ENCODE results near the gene CSTPP1.

CSTPP1 gene

GRCh38 chr11:47161134-47161854 is 224.7 kb downstream of the CSTPP1 start:
- DNase-seq (ENCODE audit: low spot score), result peak; percentile 74

DNA sequence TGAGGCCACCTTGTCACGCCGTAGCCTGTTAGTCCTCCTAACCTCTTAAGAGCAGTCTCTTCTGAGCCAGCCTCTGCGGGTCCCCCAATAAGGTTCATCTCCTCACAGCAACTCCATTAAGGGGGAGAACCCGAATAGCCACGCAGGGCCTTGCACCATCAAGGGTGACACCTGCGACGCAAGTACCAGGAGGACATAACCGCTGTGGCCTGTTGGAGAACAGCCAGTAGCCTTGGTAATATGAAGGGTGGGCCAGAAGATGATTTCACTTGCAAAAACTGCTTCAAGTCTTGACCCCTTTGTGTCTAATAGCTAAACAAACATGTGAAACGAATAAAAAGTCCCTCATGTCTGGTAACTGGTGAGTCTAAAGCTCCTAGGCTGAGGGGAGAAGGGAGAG is 225.3 kb downstream of the CSTPP1 start:
- DNase-seq (ENCODE audit: low spot score), result no peak

GRCh38 chr11:47162426-47162825 is 225.9 kb downstream of the CSTPP1 start:
- no peak for DNase-seq (ENCODE audit: low spot score)

- DNase-seq (ENCODE audit: low spot score), result no peak
Observed at GRCh38 chr11:47163193-47163592, 226.6 kb downstream of the CSTPP1 start.

- no peak for DNase-seq (ENCODE audit: low spot score)
Observed at GRCh38 chr11:47163898-47164297, 227.3 kb downstream of the CSTPP1 start.

GRCh38 chr11:47164321-47164720 is 227.8 kb downstream of the CSTPP1 start:
- no peak for DNase-seq (ENCODE audit: low spot score)

DNA sequence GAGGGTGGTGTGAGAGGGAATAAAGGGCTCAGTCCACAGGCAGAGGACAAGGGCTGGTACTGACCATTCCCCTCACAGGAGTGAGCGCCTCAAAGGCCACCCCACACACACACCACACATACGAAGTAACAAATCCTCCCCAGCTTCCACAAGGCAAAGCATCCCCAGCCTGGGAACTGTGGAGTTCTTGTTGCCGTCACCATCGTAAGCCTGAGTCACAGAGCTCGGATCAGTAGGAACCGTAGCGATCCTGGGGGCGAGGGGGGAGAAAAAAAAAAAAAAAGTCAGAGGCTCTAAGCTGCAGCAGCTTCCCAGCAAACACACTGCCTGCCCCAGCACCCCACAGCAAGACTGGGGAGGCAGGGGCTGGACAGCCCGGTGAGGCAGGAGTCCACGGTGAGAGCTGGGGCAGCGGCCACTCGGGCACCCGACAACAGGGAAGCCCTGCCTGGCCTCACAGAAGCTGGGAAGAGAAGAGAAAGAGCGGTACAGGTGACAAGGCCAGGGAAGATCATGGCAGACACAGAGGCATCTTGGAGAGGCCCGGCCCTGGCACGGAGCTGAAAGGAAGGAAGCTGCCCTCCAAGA is 228.8 kb downstream of the CSTPP1 start:
- no peak for DNase-seq (ENCODE audit: low spot score)

DNA sequence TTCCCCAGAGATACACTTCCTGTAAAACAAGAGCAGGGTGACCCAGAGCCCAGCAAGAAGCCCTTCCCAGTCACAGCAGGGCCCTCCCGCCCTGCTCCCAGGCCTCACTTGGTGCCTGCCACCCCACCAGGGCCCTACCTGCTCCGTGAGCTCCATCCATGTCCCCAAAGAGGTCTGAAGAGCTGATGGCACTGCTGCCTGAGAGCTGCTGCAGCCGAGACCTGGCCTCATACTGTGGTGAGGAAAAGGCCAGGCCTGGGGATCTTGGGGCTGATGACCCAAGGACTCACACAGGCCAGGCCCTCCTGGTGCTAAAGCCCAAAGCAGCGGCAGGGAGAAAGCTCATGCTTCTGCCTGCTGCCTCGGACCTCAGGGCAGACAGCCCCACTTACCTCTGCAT is 229.8 kb downstream of the CSTPP1 start:
- DNase-seq (ENCODE audit: low spot score), result no peak

GRCh38 chr11:47171061-47171838 is 234.7 kb downstream of the CSTPP1 start:
- no peak for DNase-seq (ENCODE audit: low spot score)

DNA sequence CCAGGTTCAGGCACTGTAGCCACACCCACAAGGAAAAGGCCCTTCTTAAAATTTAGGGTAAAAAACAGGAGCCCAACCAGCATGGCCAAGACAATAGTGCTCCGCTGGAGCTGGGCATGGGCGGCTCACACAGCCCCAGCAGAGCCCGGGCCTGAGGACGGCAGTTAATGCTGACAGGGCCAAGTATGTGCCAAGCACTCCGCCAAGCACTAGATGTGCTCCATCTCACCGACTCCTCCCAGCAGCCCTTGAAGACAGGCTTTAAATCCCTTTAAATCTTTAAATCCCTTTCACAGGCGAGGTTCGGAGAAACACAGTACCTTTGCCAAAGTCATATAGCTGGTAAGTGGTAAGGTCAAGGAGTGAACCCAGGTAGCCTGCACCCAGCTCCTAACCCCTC is 235.3 kb downstream of the CSTPP1 start:
- DNase-seq (ENCODE audit: low spot score), result no peak

GRCh38 chr11:47172740-47173336 is 236.3 kb downstream of the CSTPP1 start:
- DNase-seq (ENCODE audit: low spot score), result no peak

GRCh38 chr11:47175746-47176327 is 239.3 kb downstream of the CSTPP1 start:
- DNase-seq (ENCODE audit: low spot score), result no peak

- DNase-seq (ENCODE audit: low spot score), result peak; percentile 98
Observed at GRCh38 chr11:47176328-47177228, 240.0 kb downstream of the CSTPP1 start, which contains the start of gene ARFGAP2. Gene ARFGAP2, minus strand, starts transcription at chr11:47176879. Its CDS starts 26 bp downstream, at chr11:47176853.

GRCh38 chr11:47177229-47177845 is 240.8 kb downstream of the CSTPP1 start:
- DNase-seq (ENCODE audit: low spot score), result peak; percentile 92

GRCh38 chr11:47177846-47178245 is 241.3 kb downstream of the CSTPP1 start:
- no peak for DNase-seq (ENCODE audit: low spot score)

DNA sequence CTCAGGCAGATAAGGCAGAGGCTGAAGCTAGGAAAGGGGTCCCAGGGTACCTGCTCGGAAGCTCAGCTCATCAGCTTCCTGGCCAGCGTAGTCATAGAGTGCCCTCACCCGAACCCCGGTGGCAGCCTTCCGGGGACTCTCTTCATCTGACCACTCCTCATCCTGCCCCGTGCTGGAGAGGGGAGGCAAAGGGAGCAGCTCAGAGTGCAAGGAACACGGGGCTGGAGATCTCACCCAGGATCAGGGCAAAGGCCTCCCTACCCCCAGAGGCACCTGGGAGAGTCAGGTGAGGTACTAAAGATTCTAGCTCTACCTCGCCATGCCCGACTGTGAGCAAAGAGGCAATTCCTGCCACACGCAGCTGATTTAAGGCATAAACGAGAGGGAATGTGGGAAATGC is 241.8 kb downstream of the CSTPP1 start:
- DNase-seq (ENCODE audit: low spot score), result no peak

DNA sequence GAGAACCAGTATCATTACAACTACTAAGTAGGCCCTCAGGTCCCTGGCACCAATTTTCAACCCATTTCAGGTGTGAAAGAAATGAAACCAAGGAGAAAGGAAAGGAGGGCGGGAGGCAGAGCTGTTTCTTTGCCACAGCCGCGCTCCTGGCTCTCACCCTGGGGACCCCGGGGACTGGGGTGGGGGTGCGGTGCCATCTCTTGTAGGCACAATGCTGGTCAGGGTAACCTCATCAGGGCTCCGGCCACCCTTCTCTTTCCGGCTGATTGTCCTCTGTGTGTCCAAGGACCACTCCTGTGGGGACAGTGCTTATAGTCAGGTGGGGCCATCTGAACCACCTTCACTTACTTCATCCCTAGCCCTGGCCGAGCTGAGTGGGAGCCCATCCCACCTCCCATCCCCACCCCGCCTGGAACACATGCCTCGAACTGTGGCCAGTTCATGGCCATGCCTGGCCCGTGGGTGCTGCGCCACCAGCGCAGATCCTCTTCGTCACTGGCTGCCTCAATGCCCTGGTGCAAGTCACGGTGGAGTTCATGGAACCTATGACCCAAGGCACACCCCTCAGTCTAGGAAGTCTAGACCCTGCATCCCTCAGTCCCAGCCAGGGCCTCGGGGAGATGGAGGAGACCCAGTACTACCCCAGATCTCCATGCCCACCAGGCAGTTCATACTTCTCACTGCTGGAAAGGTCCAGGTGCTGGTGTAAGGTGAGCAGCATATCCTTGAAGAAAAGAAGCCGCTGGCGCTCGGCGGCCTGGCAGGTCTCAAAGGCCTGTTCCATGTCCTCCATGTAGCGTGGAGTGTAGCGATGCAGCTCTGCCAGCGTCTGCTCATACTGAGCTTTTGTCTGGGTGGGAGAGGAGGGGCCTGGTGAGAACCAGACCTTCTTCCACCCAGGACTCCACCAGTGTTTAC is 242.4 kb downstream of the CSTPP1 start:
- no peak for DNase-seq (ENCODE audit: low spot score)

DNA sequence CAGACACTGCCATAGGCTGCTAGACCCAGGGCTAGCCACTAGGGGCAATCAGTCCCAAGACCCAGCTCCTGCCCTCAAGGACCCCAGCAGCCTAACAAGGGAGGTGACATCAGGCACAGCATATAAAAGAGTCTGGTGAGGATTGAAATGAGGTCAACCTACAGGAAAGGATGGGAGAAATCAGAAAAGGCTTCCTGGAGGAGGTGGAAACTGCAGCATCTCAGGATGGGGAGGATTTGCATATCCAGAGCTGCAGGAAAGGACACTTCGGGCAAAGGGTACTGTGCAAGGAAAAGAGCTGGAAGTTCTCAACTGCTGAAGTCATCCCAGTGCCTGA is 243.1 kb downstream of the CSTPP1 start:
- no peak for DNase-seq (ENCODE audit: low spot score)

DNA sequence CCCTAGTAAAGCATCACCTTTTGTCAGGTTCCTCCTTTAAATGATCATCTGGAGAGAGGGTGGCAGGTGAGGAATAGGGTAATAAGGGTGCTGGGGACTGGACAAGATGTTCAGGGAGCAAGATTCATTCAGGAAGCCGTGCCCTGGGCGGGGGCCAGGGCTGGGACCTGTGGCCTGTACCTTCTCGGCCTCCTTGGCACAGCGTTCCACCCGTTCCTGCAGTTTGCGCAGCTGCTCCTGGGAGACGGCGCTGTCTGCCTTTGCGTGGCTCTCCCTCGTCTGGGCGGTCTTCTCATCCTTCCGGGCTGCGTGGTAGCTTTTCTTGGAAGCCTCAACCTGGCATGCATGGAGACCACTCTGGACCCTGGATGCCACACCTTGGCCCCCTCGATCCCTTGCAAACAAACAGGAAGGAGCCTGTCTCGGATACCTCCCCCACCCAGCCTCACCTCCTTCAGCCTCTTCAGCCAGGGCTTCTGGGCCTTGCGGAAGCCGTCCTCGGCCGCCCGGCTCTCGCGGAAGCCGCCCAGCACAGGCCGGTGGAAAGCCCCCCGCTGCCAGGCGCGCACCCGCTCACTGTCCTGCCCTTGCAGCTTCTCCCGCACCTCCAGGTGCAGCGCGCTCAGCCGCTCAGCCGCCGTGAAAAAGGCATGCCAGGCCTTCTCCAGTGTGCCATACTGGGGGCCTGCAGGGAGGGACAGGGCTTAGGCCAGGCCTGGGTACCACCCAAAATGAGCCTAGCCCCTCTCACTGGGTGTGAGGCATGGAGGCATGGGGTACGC is 243.6 kb downstream of the CSTPP1 start:
- no peak for DNase-seq (ENCODE audit: low spot score)

Data from globus pallidus (tissue), 1 donor.